GM18951 (cell line): ENCODE measurements around the gene YIF1B.
"Not testable (repeated sequence)": the region's sequence is repeated elsewhere in the genome, so short reads cannot be mapped to it uniquely, and the experiment has no call there.

Source experiments
- POLR2A ChIP-seq: IDR thresholded peaks from 4 replicates; pipeline ENCODE4 v1.6.1; 2011; ENCODE audit warnings: mild to moderate bottlenecking; ENCODE audit not compliant: insufficient read length, insufficient read depth; ENCODE audit errors: extremely low read depth
- in situ Hi-C: fragments of 300-500 bp; cut with MboI; formaldehyde crosslinking; loops from one replicate; pipeline ENCODE4 v1.12.0; 2022; ENCODE audit warnings: low sequenced_read_pairs, mixed read lengths, inconsistent platforms; ENCODE audit not compliant: unreplicated experiment

Gene YIF1B

DNA sequence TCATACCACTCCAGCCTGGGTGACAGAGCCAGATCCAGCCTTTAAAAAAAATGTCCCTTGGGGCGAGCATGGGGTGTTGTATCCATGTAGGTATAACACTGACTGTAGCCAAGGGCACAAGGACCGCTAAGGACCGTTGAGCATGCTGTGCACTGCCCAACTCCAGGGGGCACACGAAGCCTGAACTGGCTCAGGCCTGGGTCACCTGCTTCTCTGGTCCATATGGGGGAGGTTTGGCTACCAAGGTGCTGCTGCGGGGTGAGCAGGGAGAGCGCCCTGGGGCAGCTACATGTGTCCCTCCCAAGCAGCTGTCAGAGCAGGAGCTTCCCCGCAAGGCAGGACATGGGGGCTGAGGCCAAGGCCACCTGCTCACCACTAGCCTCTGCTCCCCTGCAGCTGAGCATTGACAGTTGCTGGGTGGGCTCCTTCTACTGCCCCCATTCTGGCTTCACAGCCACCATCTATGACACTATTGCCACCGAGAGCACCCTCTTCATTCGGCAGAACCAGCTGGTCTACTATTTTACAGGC is 36.2 kb upstream of the YIF1B start:
- in situ Hi-C loops = loop anchor here (10.0 kb wide), 1 partner anchor 117 kb away; no protein-coding TSS in a partner anchor
- no peak for TF ChIP-seq POLR2A

DNA sequence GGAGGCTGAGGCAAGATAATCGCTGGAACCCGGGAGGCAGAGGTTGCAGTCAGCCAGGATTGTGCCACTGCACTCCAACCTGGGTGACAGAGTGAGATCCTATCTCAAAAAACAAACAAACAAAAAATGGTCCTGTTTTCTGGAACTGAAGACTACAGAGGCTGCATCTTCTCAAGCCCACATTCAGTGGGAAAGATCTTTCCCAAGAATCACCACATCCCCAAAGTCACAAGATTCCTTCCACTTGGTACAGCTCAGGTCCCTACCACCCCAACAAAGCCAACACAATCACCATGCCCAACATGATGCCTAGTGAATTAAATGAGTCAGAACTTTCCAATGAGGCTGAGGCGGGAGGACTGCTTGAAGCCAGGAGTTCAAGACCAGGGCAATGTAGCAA is 35.1 kb upstream of the YIF1B start:
- no peak for TF ChIP-seq POLR2A
- in situ Hi-C loops = loop anchor here (10.0 kb wide), 1 partner anchor 116 kb away; no protein-coding TSS in a partner anchor

DNA sequence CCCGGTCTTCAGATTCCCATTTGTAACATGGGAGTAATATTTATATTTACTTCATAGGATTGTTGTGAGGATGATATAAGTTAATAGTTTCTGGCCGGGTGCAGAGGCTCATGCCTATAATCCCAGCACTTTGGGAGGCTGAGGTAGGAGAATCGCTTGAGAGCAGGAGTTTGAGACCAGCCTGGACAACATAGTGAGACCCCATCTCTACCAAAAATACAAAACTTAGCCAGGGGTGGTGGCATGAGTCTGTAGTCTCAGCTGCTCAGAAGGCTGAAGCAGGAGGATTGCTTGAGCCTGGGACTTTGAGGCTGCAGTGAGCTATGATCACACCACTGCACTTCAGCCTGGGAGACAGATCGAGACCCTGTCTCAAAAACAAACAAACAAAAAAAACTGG is 31.1 kb upstream of the YIF1B start:
- in situ Hi-C loops = no loop called here
- no peak for TF ChIP-seq POLR2A

DNA sequence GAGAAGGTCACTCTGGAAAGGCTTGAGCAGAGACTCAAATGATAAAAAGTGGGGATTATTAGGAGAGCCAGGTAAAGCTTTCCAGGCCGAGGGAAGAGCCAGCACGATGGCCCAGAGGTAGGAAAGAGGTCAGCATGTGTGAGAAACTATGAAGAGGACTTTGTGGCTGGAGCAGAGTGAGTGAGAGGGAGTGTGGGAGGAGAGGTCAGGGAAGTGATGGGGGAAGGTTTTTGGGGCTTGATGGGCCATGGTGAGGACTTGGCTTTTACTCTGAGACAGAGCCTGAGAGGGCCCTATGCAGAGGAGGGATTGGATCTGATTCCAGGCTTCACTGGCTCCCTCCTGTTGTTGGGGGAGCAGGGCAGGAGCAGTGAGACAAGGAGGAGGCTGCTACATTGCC is 25.2 kb upstream of the YIF1B start:
- in situ Hi-C loops = no loop called here
- TF ChIP-seq POLR2A = no peak

DNA sequence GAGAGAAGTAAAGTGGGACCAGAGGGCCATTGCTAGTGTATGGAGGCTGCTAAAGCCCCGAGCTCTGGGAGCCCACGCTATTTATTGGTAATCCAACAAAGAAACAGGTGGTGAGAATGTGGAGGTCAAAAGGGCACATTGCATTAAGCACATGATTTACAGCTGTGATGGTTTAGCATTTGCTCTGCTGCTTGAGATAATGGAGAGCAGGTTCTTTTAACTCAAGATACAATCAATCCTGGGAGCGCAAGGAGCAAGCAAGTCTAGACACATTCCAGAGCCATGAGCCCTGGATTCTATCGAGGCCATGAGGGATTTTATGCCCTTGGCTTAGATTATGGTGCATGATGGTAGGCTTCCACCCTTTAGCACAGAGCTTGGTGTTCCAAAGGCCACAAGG is 23.3 kb upstream of the YIF1B start:
- in situ Hi-C loops = not testable (repeated sequence)

DNA sequence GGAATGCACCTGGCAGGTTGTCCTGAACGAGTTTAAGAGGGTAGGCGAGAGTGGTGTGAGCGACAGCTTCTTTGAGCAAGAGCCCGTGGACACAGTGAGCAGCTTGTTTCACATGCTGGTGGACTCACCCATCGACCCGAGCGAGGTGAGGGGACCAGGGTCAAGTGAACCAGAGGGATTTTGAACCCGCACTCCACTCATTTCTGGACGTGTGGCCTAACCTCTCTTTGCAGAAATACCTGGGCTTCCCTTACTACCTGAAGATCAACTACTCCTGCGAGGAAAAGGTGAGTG is 21.6 kb upstream of the YIF1B start:
- in situ Hi-C loops = no loop called here
- TF ChIP-seq POLR2A = no peak

DNA sequence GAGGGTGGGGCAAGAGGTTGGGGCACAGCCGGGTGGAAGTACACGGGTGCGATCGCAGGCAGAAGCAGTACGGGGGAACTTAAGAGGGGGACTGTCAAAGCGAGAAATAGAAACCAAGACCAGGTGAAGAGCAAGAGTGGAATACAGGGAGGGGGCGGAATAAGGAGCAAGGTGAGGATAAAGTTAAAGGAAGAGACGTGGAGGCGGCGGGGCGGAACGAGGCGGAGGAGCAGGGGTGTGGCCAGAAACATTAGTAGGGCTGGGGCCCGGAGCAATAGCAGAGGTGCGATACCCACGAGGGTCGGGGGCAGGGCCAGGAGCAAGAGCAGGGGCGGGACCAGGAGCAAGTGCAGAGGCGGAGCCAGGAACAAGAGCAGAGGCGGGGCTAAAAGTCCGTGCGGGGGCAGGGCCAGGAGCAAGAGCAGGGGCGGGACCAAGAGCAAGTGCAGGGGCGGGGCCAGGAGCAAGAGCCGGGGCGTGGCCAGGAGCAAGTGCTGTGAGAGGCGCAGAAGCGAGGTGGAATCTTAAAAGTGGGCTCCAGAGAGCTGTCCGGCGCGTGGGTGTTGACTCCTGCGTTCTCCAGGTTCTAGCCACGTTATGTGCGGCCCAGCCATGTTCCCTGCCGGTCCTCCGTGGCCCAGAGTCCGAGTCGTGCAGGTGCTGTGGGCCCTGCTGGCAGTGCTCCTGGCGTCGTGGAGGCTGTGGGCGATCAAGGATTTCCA is 21.1 kb upstream of the YIF1B start:
- in situ Hi-C loops = no loop called here
- TF ChIP-seq POLR2A = peak; percentile 22

DNA sequence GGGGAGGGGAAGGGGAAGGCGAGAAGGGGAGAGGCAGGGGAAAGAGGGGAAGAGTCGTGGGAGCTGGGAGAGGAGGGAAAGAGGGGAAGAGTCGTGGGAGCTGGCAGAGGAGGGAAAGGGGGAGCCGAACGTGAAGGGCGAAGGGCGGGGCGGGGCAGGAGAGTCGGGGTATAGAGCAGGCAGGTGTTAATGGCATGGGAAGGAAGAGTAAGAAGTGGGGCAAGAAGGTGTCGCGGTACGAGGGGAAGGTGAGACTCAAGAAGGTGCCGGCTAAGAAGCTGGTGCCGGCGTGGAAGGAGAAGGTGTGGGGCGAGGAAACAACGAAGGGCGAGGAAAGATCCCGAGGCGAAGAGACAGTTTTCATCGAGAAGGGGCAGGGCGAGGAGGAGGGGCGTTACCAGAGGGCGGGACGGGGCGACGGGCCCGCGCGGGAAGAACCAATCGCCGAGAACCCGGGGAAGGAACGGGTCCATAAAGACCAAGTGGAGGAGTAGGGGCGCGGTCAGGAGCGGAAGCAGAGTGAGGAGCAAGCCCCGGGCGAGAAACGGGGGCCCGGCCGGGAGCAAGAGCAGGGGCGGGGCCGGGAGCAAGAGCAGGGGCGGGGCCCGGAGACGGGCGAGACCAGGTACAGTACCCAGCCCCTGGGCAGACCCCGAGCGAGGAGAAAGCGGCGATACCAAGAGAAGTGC is 20.3 kb upstream of the YIF1B start:
- in situ Hi-C loops = no loop called here
- peak; percentile 47 for TF ChIP-seq POLR2A

DNA sequence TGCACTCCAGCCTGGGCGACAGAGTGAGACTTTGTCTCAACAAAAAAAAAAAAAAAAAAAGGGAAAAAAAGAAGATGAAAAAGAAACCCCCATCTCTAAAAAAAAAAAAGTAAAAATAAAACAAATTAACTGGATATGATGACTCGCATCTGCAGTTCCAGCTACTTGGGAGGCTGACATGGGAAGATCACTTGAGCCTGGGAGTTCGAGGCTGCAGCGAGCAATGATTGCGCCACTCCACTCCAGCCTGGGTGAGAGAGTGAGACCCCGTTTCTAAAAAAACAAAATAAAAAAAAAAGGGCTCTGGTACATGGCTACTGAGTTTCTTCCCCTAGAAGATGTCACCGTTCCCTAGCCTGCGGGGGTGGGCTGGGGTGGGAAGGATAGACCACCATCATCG is 17.5 kb upstream of the YIF1B start:
- in situ Hi-C loops = no loop called here
- TF ChIP-seq POLR2A = no peak

DNA sequence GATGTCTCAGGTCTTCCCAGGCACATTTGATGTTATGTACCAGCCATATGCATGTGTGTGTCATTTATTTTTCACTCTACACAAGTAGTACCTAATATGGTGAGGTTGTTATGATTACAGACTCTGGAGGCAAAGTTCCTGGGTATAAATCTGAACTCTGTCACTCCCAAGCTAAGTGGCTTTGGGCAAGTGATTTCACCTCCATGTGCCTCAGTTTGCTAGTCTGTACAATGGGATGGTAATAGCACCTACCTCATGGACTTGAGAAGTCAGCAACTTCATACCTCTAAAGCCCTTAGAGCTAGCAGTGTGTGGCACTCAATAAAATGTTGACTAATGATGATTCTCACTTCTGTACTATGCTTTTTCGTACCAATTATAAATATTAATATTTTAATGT is 16.0 kb upstream of the YIF1B start:
- in situ Hi-C loops = no loop called here
- TF ChIP-seq POLR2A = no peak

DNA sequence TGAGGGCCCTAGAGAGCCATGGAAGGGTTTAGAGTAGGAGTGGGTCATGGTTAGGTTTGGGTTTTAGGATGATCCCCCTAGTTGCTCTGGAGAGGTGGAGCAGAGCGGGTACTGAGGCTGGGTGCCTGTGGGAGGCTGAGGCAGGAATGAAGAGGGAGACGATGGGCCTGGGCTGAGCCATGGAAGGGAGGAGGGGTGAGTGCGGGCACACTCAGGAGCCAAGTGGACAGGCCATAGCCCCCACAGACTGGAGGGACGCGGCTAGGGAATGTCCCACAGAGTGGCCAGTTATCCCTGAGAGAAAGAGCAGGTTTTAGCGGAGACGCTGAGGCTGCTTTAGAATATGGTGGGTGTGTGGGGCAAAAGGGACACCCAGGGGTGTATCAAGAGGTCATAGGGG is 13.9 kb upstream of the YIF1B start:
- in situ Hi-C loops = loop anchor here (5.0 kb wide), 1 partner anchor 97 kb away; no protein-coding TSS in a partner anchor
- no peak for TF ChIP-seq POLR2A

DNA sequence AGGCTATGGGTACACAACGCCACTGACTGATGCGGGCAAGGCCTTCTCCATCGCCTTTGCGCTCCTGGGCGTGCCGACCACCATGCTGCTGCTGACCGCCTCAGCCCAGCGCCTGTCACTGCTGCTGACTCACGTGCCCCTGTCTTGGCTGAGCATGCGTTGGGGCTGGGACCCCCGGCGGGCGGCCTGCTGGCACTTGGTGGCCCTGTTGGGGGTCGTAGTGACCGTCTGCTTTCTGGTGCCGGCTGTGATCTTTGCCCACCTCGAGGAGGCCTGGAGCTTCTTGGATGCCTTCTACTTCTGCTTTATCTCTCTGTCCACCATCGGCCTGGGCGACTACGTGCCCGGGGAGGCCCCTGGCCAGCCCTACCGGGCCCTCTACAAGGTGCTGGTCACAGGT is 10.8 kb upstream of the YIF1B start:
- in situ Hi-C loops = loop anchor here (5.0 kb wide), 1 partner anchor 94 kb away; no protein-coding TSS in a partner anchor
- TF ChIP-seq POLR2A = no peak

DNA sequence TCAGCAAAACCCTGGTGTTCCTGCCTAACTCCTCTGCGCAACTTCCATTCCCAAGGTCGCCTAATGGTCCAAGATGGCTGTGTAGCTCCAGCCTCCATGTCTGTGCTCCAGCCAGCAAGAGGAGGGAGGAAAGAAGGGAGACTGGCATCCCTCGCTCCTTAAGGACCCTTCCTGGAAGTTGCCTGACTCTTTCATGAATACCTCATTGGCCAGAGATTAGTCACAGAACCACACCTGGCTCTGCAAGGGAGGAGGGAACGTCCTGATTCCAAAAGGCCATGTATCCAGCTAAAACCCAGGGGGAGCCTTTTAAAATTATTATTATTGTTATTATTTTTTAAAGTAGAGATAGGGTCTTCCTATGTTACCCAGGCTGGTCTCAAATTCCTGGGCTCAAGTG is 8.7 kb upstream of the YIF1B start:
- in situ Hi-C loops = no loop called here
- no peak for TF ChIP-seq POLR2A

DNA sequence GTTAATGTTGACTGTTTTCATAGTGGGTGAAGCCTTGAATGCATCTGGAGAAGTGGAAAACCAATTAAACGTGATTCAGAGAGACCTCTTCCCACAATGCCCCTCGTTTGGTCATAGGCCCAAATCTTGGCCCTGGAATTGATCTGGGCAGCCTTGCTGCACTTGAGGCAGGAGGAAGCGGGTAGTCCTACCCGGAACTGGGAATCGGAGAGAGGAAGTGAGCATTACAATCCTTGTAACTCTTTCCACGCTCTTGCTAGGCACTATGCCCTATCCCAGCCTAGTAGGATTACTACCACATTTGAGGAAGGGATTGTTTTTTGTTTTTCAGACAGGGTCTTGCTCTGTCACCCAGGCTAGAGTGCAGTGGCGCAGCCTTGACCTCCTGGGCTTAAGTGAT is 7.5 kb upstream of the YIF1B start:
- in situ Hi-C loops = no loop called here
- TF ChIP-seq POLR2A = no peak

DNA sequence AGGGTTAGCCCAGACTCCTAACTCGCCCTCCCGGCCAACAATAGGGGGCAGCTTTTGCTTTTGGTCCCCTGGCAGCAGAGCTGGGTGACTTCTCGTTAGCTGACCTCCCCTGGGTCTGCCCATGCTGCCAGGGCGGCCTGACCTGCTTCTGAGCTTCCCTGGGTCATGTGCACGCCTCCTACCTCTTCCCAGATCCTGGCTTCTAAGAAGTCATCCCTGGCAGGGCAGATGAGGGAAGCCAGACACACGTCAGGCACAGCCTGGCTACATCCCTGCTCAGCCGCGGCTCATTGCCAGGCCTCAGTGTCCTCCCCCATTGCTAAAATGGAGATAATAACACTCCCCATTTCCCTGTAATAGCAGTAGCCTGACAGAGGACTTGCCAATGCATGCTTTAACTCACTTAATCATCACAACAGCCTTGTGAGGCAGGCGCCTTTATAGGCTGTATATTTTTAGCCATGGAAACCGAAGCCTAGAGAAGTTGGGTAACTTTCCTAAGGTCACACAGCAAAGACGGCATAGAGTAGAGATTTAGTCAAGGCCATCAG is 6.0 kb upstream of the YIF1B start:
- in situ Hi-C loops = no loop called here

More for the DNA sequence above, 6.0 kb upstream of the YIF1B start:
- TF ChIP-seq POLR2A = no peak
